NCI-H1436 treated with DMSO at 0.1 percent for 48 hours (cell line): Measurements from ENCODE around the gene SPDYC.
A peak's percentile ranks its signal among the peaks of the same experiment; 100 is the strongest.
"Not testable (repeated sequence)": the region's sequence is repeated elsewhere in the genome, so short reads cannot be mapped to it uniquely, and the experiment has no call there.

Experiments
- DNase-seq: peaks from one replicate; lab custom pipeline; 2025; lab: John Stamatoyannopoulos, UW

Gene SPDYC

GRCh38 chr11:65169164-65169641, 830 bp upstream of the SPDYC start:
- no peak for DNase-seq

- no peak for DNase-seq
These were observed 2.6 kb downstream of the SPDYC start for GRCh38 chr11:65172600-65172999.

GRCh38 chr11:65174571-65175010, 4.6 kb downstream of the SPDYC start:
- DNase-seq: not testable (repeated sequence)

GRCh38 chr11:65180877-65181568, 11.0 kb downstream of the SPDYC start:
- peak; percentile 7 for DNase-seq

GRCh38 chr11:65181569-65182257, 11.7 kb downstream of the SPDYC start, which contains the start of gene CAPN1:
Gene CAPN1 (plus strand): TSS chr11:65181928. CDS start chr11:65182702, 774 bp downstream.
- DNase-seq: peak; percentile 5

GRCh38 chr11:65182258-65183170, 12.5 kb downstream of the SPDYC start:
- no peak for DNase-seq

- DNase-seq: no peak
These were observed 13.3 kb downstream of the SPDYC start for GRCh38 chr11:65183201-65183891.

GRCh38 chr11:65184146-65184545, 14.1 kb downstream of the SPDYC start:
- DNase-seq: no peak

GRCh38 chr11:65185171-65185570, 15.1 kb downstream of the SPDYC start:
- no peak for DNase-seq

- no peak for DNase-seq
These were observed 15.9 kb downstream of the SPDYC start for GRCh38 chr11:65185869-65186341.

- DNase-seq: no peak
These were observed 16.7 kb downstream of the SPDYC start for GRCh38 chr11:65186701-65187100.

- DNase-seq: no peak
These were observed 17.2 kb downstream of the SPDYC start for GRCh38 chr11:65187146-65187675.

GRCh38 chr11:65187971-65188461, 18.0 kb downstream of the SPDYC start:
- no peak for DNase-seq

GRCh38 chr11:65188486-65188885, 18.5 kb downstream of the SPDYC start:
- no peak for DNase-seq

- no peak for DNase-seq
These were observed 19.2 kb downstream of the SPDYC start for GRCh38 chr11:65189191-65189590.

- DNase-seq: no peak
These were observed 24.5 kb downstream of the SPDYC start for GRCh38 chr11:65194564-65194963.

GRCh38 chr11:65204143-65204542, 34.1 kb downstream of the SPDYC start:
- DNase-seq: no peak

GRCh38 chr11:65204646-65205601, 34.9 kb downstream of the SPDYC start:
- DNase-seq: no peak

GRCh38 chr11:65205602-65205967, 35.6 kb downstream of the SPDYC start:
- no peak for DNase-seq

- no peak for DNase-seq
These were observed 36.4 kb downstream of the SPDYC start for GRCh38 chr11:65206441-65206841.
